ENCODE results near the gene AIP.
A peak's percentile ranks its signal among the peaks of the same experiment; 100 is the strongest.
"Not testable (repeated sequence)": the region's sequence is repeated elsewhere in the genome, so short reads cannot be mapped to it uniquely, and the experiment has no call there.

AIP gene

GRCh38 chr11:67448220-67448609 lies 34.6 kb upstream of the AIP start:
- no peak for DNase-seq (ENCODE audit: low read depth, low spot score)

GRCh38 chr11:67449116-67449844 lies 33.5 kb upstream of the AIP start:
- no peak for DNase-seq (ENCODE audit: low read depth, low spot score)

GRCh38 chr11:67450796-67451657 lies 31.8 kb upstream of the AIP start:
- DNase-seq (ENCODE audit: low read depth, low spot score), result no peak

- no peak for DNase-seq (ENCODE audit: low read depth, low spot score)
Measured at GRCh38 chr11:67451658-67451976, 31.2 kb upstream of the AIP start.

- no peak for DNase-seq (ENCODE audit: low read depth, low spot score)
Measured at GRCh38 chr11:67452141-67452952, 30.5 kb upstream of the AIP start, which contains the start of gene GPR152. GPR152 (minus strand) TSS chr11:67452729; CDS start chr11:67452724, 5 bp downstream.

GRCh38 chr11:67453816-67454732 lies 28.8 kb upstream of the AIP start:
- no peak for DNase-seq (ENCODE audit: low read depth, low spot score)

GRCh38 chr11:67455054-67455453 lies 27.8 kb upstream of the AIP start, which contains the start of gene CABP4:
CABP4 (plus strand) TSS chr11:67455354; CDS start chr11:67455424, 70 bp downstream.
- DNase-seq (ENCODE audit: low read depth, low spot score), result no peak

- no peak for DNase-seq (ENCODE audit: low read depth, low spot score)
Measured at GRCh38 chr11:67456068-67456705, 26.6 kb upstream of the AIP start.

- no peak for DNase-seq (ENCODE audit: low read depth, low spot score)
Measured at GRCh38 chr11:67457453-67457852, 25.4 kb upstream of the AIP start.

GRCh38 chr11:67458266-67458665 lies 24.6 kb upstream of the AIP start:
- no peak for DNase-seq (ENCODE audit: low read depth, low spot score)

- no peak for DNase-seq (ENCODE audit: low read depth, low spot score)
Measured at GRCh38 chr11:67463186-67463585, 19.6 kb upstream of the AIP start.

- no peak for DNase-seq (ENCODE audit: low read depth, low spot score)
Measured at GRCh38 chr11:67463680-67464410, 19.0 kb upstream of the AIP start.

- peak; percentile 80 for DNase-seq (ENCODE audit: low read depth, low spot score)
Measured at GRCh38 chr11:67464411-67465188, 18.2 kb upstream of the AIP start.

GRCh38 chr11:67465189-67465510 lies 17.7 kb upstream of the AIP start:
- no peak for DNase-seq (ENCODE audit: low read depth, low spot score)

- DNase-seq (ENCODE audit: low read depth, low spot score), result not testable (repeated sequence)
Measured at GRCh38 chr11:67465530-67465929, 17.3 kb upstream of the AIP start.

- no peak for DNase-seq (ENCODE audit: low read depth, low spot score)
Measured at GRCh38 chr11:67466367-67466766, 16.5 kb upstream of the AIP start.

GRCh38 chr11:67466962-67467771 lies 15.7 kb upstream of the AIP start:
- no peak for DNase-seq (ENCODE audit: low read depth, low spot score)

GRCh38 chr11:67468056-67468455 lies 14.8 kb upstream of the AIP start:
- no peak for DNase-seq (ENCODE audit: low read depth, low spot score)

GRCh38 chr11:67468456-67468758 lies 14.4 kb upstream of the AIP start:
- DNase-seq (ENCODE audit: low read depth, low spot score), result no peak
